Occipital lobe (tissue), 2 donors: Measurements from ENCODE around the gene ATP2B2. TPM values are rescaled to one million over a fixed set of nuclear protein-coding genes. Genes with fewer than 3 reads are reported as not detected.

Source experiments
- DNase-seq: peaks from one replicate; lab custom pipeline; 2025; lab: John Stamatoyannopoulos, UW
- total RNA-seq: library from RNA; depleted of rRNA; stranded (reverse); fragments of >200 nt; gene quantifications from one replicate; pipeline ENCODE4 v1.2.3, GENCODE V29; 2014

ATP2B2 gene
- total RNA-seq, 1 donor from 2014 or later = 79.5 TPM

- no peak for DNase-seq
These were observed 103.2 kb downstream of the ATP2B2 start for GRCh38 chr3:10401990-10402761.

DNA sequence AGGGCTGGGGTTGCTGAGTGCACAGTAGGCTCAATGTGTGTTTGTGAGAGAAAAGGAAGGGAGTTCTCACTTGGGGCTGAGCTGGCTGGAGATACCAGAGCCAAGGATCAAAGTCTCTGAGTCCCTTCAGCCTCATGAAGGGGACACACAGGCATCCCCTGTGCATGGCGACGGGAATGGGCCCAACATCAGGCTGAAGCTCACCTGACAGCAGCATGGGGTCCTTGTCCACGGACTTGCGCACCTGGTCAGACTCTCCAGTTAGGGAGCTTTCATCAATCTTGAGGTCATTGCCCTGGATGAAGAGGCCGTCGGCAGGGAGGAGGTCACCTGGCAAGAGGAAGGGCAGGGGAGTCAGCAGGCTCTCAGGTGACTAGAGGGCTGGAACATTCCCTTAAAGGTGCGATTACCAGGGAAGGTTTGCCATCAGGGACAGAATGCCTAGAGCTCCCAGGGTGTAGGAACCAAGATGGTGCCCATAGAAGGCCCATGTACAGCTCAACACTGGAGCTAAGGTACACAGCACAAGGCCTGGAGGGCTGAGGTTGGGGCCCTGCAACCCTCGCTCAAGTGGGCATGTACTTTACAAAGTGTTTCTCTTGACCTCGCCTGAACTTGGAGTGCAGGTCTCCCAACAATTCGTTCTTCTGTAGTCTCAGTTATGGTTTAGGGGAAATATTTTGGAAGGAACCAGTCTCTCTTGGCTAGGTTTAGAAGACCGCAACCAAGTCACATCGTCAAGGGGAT is 104.5 kb downstream of the ATP2B2 start:
- no peak for DNase-seq

GRCh38 chr3:10400050-10400748 is 105.2 kb downstream of the ATP2B2 start:
- no peak for DNase-seq

DNA sequence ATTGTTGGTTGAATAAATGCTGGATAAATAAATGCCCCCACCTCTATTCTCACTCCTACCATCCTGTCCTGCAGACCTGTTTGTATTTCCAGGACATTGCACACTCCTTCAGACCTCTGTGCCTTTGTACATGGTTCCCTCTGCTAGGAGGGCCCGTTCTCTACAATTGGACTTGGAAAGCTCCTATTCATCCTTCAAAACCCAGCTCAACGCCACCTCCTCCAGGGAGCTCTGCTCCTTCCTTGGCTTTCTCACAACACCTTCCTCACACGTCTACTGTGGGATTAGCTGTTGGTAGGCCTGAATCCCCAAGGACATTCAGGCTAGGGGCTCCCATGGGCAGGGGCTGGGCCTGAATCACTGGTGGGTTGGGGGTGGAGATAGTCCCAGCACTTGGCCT is 105.8 kb downstream of the ATP2B2 start:
- DNase-seq = no peak

- DNase-seq = no peak
These were observed 107.0 kb downstream of the ATP2B2 start for GRCh38 chr3:10398341-10398740.

- no peak for DNase-seq
These were observed 107.5 kb downstream of the ATP2B2 start for GRCh38 chr3:10397879-10398278.

DNA sequence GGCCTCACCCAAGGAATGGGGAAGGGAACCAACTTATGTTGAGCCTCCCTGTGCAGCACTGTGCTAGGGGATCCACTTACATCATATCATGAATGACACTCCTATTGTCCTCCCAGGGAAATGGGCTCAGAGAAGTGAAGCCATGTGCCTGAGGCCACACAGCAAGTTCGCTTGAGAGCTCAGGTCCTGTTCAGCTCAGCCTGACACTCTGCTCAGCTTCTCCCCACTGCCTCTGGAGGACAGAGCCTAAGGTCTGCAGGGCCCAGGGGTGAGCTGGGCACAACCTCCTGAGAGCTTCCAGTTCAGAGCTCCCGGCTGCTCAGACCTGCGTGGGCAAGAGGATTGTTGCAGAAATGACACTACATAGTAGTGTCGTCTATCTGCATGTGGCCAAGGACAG is 108.5 kb downstream of the ATP2B2 start:
- no peak for DNase-seq

GRCh38 chr3:10396083-10396482 is 109.3 kb downstream of the ATP2B2 start:
- DNase-seq = no peak

- DNase-seq = no peak
These were observed 109.7 kb downstream of the ATP2B2 start for GRCh38 chr3:10395671-10396070.

GRCh38 chr3:10395196-10395595 is 110.2 kb downstream of the ATP2B2 start:
- DNase-seq = no peak

- no peak for DNase-seq
These were observed 110.8 kb downstream of the ATP2B2 start for GRCh38 chr3:10394491-10395025.

GRCh38 chr3:10393514-10393913 is 111.9 kb downstream of the ATP2B2 start:
- peak; percentile 25 for DNase-seq

GRCh38 chr3:10392906-10393461 is 112.4 kb downstream of the ATP2B2 start:
- DNase-seq = no peak

DNA sequence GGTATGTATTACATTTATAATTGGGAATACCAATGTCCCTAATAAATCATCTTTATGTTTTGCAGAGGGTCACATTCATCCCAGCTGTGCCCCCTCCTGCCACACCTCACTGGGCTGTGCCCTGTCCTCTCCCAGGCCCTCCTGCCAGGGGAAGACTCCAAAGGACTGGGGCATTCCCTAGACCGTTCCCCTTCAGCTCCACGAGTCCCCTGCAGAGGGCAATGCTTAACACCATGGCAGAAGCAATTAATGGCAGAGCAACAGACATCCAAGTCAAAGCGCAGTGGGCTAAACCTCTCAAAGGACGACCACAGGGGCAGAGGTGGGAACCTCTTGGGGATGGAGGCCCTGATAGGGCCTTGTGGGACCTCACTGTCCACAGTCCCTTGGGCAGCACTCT is 113.1 kb downstream of the ATP2B2 start:
- no peak for DNase-seq

GRCh38 chr3:10391391-10391790 is 114.0 kb downstream of the ATP2B2 start:
- DNase-seq = no peak

DNA sequence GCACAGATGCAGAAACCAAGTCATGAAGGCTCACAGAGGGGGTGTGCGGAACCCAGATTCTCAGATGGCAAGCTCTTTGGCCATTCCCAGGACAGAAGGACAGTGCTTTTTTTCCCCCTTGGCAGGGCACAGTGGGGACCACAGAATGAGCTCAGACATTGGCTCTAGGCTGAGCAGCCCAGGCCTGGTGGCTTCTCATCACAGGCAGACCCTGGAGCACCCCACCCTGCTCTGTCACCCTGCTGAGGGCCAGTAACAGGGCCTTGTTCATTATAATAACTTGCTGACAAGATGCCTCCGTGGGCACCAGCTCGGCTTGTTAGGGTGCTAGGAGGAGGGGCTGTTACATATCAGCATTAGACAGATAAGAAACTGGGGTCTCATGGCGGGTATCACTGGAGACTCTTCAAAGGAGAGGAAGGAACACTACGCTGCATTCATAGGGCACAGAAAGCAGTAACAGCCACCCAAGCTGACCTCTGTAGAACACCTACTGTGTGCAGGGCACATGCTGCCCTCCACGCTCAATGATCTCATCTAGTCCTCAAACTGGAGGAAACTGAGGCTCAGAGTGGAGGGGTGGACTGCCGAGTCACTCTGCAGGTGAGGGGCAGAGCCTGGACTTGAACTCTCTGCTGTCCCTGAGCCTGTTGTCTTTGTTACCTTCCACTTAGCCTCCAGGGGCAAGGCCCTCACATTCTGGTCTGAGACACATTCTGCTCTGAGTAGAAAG is 114.6 kb downstream of the ATP2B2 start:
- DNase-seq = no peak

DNA sequence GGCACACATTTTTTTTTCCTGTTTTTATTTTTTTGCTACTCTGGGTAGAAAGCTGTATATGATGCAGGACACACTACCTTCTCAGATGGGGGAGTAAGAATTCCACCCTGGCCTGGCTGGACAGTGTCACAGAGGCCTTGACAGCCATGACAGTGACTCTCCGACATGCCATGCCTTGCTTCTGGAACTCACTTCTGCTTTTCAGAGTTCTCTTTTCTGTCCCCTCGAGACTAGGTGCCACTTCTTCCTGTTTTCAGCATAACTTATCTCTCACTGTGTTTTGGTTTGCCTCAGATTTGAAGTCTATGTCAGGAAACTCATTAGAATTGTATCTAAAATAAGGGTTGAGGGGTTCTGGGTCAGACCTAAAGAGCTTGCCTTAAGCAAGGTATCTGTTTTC is 115.4 kb downstream of the ATP2B2 start:
- DNase-seq = no peak

DNA sequence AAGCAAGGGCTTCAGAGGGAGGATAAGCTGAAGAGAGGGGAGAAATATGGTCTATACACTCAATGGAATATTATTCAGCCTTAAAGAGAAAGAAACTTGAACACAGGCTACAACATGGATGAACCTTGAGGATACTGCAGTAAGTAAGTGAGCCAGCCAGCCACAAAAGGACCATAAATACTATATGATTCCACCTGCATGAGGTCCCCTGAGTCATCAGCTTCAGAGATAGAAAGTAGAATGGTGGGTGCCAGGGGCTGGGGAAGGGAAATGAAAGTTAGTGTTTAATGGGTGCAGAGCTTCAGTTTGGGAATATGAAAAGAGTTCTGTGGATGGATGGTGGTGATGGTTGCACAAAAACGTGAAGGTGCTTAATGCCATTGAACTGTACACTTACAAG is 116.0 kb downstream of the ATP2B2 start:
- DNase-seq = no peak

GRCh38 chr3:10387881-10388609 is 117.3 kb downstream of the ATP2B2 start:
- DNase-seq = no peak

- no peak for DNase-seq
These were observed 119.3 kb downstream of the ATP2B2 start for GRCh38 chr3:10386121-10386520.
